Keratinocyte (primary cell): ENCODE results near the gene ARRB1. TPM values are rescaled to one million over a fixed set of nuclear protein-coding genes. Genes with fewer than 3 reads are reported as not detected.

Source experiments
- DNase-seq: peaks from one replicate; pipeline ENCODE4 v3.0.0-alpha.2; 2011; ENCODE audit warnings: low read depth, missing footprints, low spot score
- FAIRE-seq: peaks from 2 replicates; lab custom pipeline; 2011; peaks lifted over from hg19 to GRCh38; lab: Jason Lieb, UNC
- H2AFZ ChIP-seq: 2 replicates; pipeline ENCODE4 v1.6.0; 2012; ENCODE audit warnings: low read length, control low read depth, inconsistent platforms; ENCODE audit not compliant: control insufficient read depth
- H3K27ac ChIP-seq: 2 replicates; pipeline ENCODE4 v1.5.1; 2011; ENCODE audit warnings: low read length; ENCODE audit not compliant: control insufficient read depth, insufficient read depth
- H3K27me3 ChIP-seq: 3 replicates; pipeline ENCODE4 v1.6.0; 2011; ENCODE audit warnings: low read length; ENCODE audit not compliant: control insufficient read depth, insufficient read depth; ENCODE audit errors: extremely low read depth
- H3K36me3 ChIP-seq, 2 experiments: 2 replicates in 1 of 2; 3 replicates in 1 of 2; pipeline ENCODE4 v1.5.1; 2011; ENCODE audit warnings: low read length in 2 of 2, mild to moderate bottlenecking in 1 of 2; ENCODE audit not compliant: control insufficient read depth in 2 of 2, insufficient read depth in 2 of 2; ENCODE audit errors: extremely low read depth in 1 of 2
- H3K4me1 ChIP-seq: 3 replicates; pipeline ENCODE4 v1.5.1; 2011; ENCODE audit warnings: low read length; ENCODE audit not compliant: control insufficient read depth, insufficient read depth; ENCODE audit errors: extremely low read depth
- H3K4me2 ChIP-seq: 3 replicates; pipeline ENCODE4 v1.6.0; 2011; ENCODE audit warnings: low read depth, low read length; ENCODE audit not compliant: control insufficient read depth, insufficient read depth; ENCODE audit errors: extremely low read depth
- H3K4me3 ChIP-seq, 3 experiments: fragments of 200-600 bp in 1 of 3; sonication (generic) in 1 of 3; 2 replicates in 2 of 3; 3 replicates in 1 of 3; pipeline ENCODE4 v1.5.1; 2011 to 2016; ENCODE audit warnings: low read length in 3 of 3, mild to moderate bottlenecking in 3 of 3, control low read depth in 2 of 3, inconsistent platforms in 1 of 3, low read depth in 1 of 3, mixed read lengths in 1 of 3, mixed run types in 1 of 3, moderate library complexity in 1 of 3; ENCODE audit not compliant: control insufficient read depth in 2 of 3, insufficient read depth in 2 of 3; ENCODE audit errors: extremely low read depth in 1 of 3
- H3K79me2 ChIP-seq: 2 replicates; pipeline ENCODE4 v1.6.0; 2012; ENCODE audit warnings: low read length; ENCODE audit not compliant: control insufficient read depth, insufficient read depth
- H3K9ac ChIP-seq: 3 replicates; pipeline ENCODE4 v1.6.0; 2011; ENCODE audit warnings: low read length; ENCODE audit not compliant: control insufficient read depth, insufficient read depth; ENCODE audit errors: extremely low read depth
- H3K9me1 ChIP-seq: 3 replicates; pipeline ENCODE4 v1.6.0; 2011; ENCODE audit warnings: low read length; ENCODE audit not compliant: control insufficient read depth, insufficient read depth; ENCODE audit errors: extremely low read depth
- H3K9me3 ChIP-seq: 2 replicates; pipeline ENCODE4 v1.5.1; 2012; ENCODE audit warnings: low read depth, low read length; ENCODE audit not compliant: control insufficient read depth
- H4K20me1 ChIP-seq: 3 replicates; pipeline ENCODE4 v1.6.0; 2011; ENCODE audit warnings: low read length; ENCODE audit not compliant: control insufficient read depth, insufficient read depth; ENCODE audit errors: extremely low read depth
- EZH2 ChIP-seq: IDR thresholded peaks from one replicate; pipeline ENCODE4 v1.6.1; 2012; ENCODE audit warnings: inconsistent platforms, mild to moderate bottlenecking, low read length, moderate library complexity
- dilution Hi-C: fragments of 300-500 bp; cut with MboI; formaldehyde crosslinking; loops from one replicate; pipeline ENCODE4 v1.7.0; 2020; ENCODE audit warnings: low sequenced_read_pairs; ENCODE audit not compliant: extremely low pct_ligation_motif_present
- polyA plus RNA-seq, 5 experiments: library from polyadenylated mRNA; depleted of rRNA in 3 of 5; stranded (reverse) in 3 of 5; stranded (forward) in 1 of 5; unstranded in 1 of 5; fragments of >200 nt; gene quantifications; 1 replicate in 1 of 5; 2 replicates in 3 of 5; 3 replicates in 1 of 5; pipeline versions ENCODE4 v1.2.1 to v1.2.3, GENCODE V29; 2011 to 2012; ENCODE audit warnings: missing spikeins in 2 of 5, low read depth in 1 of 5, low replicate concordance in 1 of 5
- TF ChIP-seq, protein P1 (sequence below), 3 experiments: IDR thresholded peaks in 1 of 3; conservative IDR thresholded peaks in 1 of 3; optimal IDR thresholded peaks in 1 of 3; 2 replicates in 2 of 3; 3 replicates in 1 of 3; pipeline versions ENCODE3 to v1.5.1; 2011; ENCODE audit warnings: low read length in 3 of 3, mild to moderate bottlenecking in 3 of 3, moderate library complexity in 2 of 3, control low read depth in 1 of 3, inconsistent platforms in 1 of 3; ENCODE audit not compliant: insufficient read depth in 2 of 3; ENCODE audit errors: extremely low read depth in 1 of 3

The ARRB1 gene
- polyA plus RNA-seq, 1 donor (not counting 4 experiments of a cell fraction or from before 2014, with no cell fraction given): 0.94 TPM

- TF ChIP-seq, protein P1, sequence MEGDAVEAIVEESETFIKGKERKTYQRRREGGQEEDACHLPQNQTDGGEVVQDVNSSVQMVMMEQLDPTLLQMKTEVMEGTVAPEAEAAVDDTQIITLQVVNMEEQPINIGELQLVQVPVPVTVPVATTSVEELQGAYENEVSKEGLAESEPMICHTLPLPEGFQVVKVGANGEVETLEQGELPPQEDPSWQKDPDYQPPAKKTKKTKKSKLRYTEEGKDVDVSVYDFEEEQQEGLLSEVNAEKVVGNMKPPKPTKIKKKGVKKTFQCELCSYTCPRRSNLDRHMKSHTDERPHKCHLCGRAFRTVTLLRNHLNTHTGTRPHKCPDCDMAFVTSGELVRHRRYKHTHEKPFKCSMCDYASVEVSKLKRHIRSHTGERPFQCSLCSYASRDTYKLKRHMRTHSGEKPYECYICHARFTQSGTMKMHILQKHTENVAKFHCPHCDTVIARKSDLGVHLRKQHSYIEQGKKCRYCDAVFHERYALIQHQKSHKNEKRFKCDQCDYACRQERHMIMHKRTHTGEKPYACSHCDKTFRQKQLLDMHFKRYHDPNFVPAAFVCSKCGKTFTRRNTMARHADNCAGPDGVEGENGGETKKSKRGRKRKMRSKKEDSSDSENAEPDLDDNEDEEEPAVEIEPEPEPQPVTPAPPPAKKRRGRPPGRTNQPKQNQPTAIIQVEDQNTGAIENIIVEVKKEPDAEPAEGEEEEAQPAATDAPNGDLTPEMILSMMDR (optimal IDR thresholded peaks at IDR 0.05 in 1 of 3, IDR thresholded peaks at IDR 0.05 in 1 of 3, conservative IDR thresholded peaks at IDR 0.05 in 1 of 3; ENCODE audit: extremely low read depth in 1 of 3, insufficient read depth in 2 of 3, low read length in 3 of 3): no peak
- no peak for TF ChIP-seq EZH2
- H3K4me3 ChIP-seq: no peak overlapping the region
- H3K9me1 ChIP-seq: no peaks in the 10 kb centered on the region
- no peak overlapping the region for H3K9ac ChIP-seq
- H4K20me1 ChIP-seq: no peaks in the 10 kb centered on the region
- no peaks in the 10 kb centered on the region for H3K79me2 ChIP-seq
- no peak overlapping the region for H3K27ac ChIP-seq
- H3K9me3 ChIP-seq: no peaks in the 10 kb centered on the region
- H3K36me3 ChIP-seq: no peaks in the 10 kb centered on the region
- H3K27me3 ChIP-seq: peaks cover 4% of the 10 kb centered on the region
- H2AFZ ChIP-seq: no peak overlapping the region
- dilution Hi-C loops: no loop called here
- H3K4me2 ChIP-seq: no peak overlapping the region
- no peak for DNase-seq
- peaks cover 7% of the 10 kb centered on the region for H3K4me1 ChIP-seq
- no peak for FAIRE-seq
Observed at GRCh38 chr11:75387736-75388294, 36.4 kb upstream of the ARRB1 start.

GRCh38 chr11:75386942-75387630 lies 35.6 kb upstream of the ARRB1 start:
- Histone ChIP-seq H3K4me1 (peaks cover 7% of the 10 kb centered on the region), H3K9me3 (no peaks in the 10 kb centered on the region), H3K79me2 (no peaks in the 10 kb centered on the region), H3K9ac (no peak overlapping the region), H3K27ac (no peak overlapping the region), H4K20me1 (no peaks in the 10 kb centered on the region), H3K9me1 (no peaks in the 10 kb centered on the region), H3K27me3 (peaks cover 4% of the 10 kb centered on the region), H3K36me3 (no peaks in the 10 kb centered on the region), H3K4me2 (no peak overlapping the region), H3K4me3 (no peak overlapping the region), H2AFZ (no peak overlapping the region)
- DNase-seq (no peak), FAIRE-seq (no peak)
- dilution Hi-C loops: no loop called here
- TF ChIP-seq, protein P1 (optimal IDR thresholded peaks at IDR 0.05 in 1 of 3, IDR thresholded peaks at IDR 0.05 in 1 of 3, conservative IDR thresholded peaks at IDR 0.05 in 1 of 3; ENCODE audit: extremely low read depth in 1 of 3, insufficient read depth in 2 of 3, low read length in 3 of 3): no peak
- no peak for TF ChIP-seq EZH2
